NCI-H526 (cell line): ENCODE measurements around the gene NATD1.

Experiments
- DNase-seq, 2 experiments: peaks; one replicate each; lab custom pipeline; 2025; lab: John Stamatoyannopoulos, UW

NATD1 gene

GRCh38 chr17:21289902-21290571, 36.8 kb upstream of the NATD1 start:
- no peak for DNase-seq

- no peak for DNase-seq
Measured at GRCh38 chr17:21289175-21289901, 36.1 kb upstream of the NATD1 start.

- no peak for DNase-seq
Measured at GRCh38 chr17:21288571-21289017, 35.4 kb upstream of the NATD1 start.

GRCh38 chr17:21287703-21288449, 34.7 kb upstream of the NATD1 start:
- DNase-seq = no peak

GRCh38 chr17:21286909-21287702, 33.9 kb upstream of the NATD1 start:
- DNase-seq = no peak

DNA sequence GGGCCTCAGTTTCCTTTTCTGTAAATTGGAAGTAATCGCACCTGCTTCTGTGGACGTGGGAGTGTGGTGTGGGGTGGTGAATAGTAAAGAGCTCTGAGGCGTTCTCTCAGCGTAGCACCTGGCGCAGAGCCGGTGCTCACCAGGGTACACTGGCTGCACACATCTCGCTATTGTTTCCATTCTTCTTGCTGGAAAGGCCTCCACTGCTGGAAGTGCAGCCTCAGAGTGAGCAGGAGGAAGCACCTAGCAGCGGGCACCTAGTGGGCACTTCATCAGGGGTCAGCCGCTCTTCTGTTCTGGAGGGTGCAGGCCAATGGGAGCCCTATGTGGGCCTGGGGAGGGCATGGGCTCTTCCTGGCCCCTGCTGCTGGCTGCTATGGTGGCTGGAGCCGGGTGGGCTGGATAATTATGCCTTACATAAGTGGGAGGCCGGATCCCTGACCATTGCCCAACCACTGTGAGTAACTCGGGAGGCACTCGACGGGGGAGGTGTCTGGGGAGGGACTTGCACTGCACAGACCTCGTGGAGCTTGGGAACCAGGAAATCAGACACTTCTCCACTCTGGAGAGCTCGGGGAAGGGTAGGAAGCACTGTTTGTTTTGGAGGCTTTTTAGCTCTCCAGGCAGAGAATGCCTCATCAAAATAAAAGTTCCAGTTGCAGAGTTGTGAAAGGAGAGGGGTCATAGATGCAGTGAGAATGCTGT, 33.0 kb upstream of the NATD1 start:
- peak; percentile 34 to 54 for DNase-seq

DNA sequence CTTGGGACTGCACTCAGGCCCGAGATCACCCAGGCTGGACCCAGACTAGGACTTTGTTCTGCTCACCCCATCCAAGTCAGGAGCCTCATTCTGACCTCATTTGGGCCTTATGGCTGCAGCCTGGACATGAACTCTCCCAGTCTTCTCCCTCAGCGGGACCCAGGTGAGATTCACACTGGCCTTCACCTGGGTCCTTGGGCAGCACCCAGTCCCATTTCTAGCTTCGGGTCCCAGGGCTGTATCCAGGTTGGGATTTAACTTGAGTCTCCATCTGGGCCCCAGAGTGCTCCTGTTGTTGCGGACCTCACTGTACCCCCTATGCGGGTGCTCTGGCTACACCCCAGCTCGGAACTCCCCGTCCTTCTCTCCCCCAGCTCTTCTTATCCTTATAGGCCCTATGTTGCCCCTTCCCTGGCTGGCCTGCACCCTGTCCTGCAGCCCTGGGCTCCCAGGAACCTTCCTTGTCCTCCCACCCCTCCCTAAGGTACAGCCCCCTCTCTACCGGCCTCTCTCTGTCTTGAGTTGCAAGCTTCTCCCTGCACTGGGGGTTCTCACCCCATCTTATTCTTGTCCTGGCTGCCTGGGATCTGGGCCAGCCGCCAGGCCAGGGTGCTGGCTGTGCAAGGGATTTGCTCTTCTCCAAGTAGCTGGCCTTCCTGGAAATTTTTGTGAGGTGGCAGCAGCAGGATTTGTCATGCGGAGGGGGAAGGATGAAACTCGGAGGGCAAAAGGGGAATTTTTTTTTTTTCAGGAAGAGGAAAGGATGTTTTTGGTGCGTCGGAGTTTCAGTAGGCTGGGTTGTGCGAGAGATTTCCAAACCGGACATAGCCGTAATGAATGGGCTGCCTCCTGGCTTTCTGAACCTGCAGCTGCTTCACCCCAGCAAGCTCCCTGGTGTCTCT, 32.2 kb upstream of the NATD1 start:
- no peak for DNase-seq

DNA sequence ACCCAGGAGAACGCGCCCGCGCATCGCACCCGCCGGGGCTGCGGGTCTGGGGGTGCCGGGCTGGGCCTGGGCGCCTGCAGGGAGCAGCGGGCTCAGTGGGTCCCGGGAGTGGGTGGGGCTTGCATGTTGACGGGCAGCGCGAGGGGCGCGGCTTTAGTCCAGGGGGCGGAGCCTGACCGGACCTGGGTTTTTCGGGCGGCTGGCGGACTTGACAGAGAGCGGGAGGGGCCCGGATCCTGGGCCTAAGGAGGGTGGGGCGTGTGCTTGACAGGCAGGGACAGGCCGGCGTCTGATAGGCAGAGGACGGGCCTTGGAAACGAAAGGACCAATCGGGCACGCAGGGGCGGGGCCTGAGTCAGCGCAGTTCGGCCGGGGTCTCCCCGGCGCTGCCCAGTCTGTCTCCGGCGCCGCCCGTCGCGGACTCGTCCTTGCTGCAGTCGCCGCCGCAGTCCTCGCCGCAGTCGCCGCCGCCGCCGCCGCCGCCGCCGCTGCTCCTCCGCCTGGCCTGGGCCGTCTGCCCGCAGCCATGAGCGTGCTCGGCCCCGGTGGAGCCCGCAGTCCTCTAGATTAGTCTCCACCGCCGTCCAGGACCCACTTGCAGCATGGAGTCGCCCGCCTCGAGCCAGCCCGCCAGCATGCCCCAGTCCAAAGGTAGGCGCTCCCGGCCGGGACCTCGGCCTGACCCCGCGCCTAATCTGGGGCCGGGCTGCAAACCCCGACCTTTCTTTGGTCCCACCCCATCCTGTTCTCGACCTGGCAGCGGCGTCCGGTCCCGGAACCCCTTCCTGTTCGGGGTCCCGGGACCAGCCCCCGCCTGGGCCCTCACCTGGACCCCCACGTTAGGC, 31.3 kb upstream of the NATD1 start, which contains the start of gene MAP2K3:
MAP2K3 (plus strand) TSS at position 393 of the 845 bp plus-strand sequence; CDS start at position 603, 210 bp downstream.
- DNase-seq = peak; percentile 92 to 98

- DNase-seq = no peak
Measured at GRCh38 chr17:21283482-21284318, 30.5 kb upstream of the NATD1 start.

GRCh38 chr17:21282850-21283249, 29.6 kb upstream of the NATD1 start:
- DNase-seq = no peak

DNA sequence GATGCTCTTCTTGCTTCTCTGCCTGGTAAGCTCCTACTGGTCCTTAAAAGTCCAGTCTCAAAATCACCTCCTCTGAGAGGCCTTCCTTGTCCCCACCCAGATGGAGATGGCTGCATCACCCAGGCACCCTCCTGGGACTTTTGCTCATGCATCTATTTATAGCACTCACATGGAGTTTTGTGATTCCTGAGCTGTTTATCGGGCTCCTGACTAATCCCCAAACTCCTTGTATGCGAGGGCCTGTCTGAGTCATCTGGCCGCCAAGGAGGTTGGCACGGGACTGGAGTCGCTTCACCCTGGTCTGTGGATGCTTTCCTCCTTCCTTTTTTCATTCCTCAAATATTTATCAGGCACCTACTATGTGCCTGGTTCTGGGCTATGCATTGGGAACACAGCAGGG, 29.0 kb upstream of the NATD1 start:
- no peak for DNase-seq

DNA sequence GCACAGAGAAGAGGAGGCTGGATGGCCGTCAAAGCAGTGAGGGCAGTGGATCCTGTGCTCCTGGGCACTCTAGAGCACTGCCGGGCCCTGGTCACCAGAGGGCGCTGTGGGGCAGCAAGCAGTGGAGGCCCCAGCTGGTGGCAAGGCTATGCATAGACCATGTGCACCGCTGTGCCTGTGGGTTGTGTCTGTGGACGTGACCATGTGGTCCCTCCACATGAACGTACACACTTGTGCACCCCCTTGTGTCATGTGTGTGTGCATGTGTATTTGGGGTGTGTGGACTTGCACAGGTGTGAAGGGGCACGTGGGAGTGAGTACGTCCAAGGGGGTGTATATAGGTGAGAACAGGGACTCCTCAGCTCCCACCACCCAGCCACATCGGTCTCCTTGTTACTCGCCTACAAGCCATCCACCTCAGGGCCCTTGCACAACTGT, 26.9 kb upstream of the NATD1 start:
- peak; percentile 22 to 73 for DNase-seq

GRCh38 chr17:21279582-21279981, 26.4 kb upstream of the NATD1 start:
- DNase-seq = no peak

GRCh38 chr17:21279198-21279535, 26.0 kb upstream of the NATD1 start:
- DNase-seq = no peak

DNA sequence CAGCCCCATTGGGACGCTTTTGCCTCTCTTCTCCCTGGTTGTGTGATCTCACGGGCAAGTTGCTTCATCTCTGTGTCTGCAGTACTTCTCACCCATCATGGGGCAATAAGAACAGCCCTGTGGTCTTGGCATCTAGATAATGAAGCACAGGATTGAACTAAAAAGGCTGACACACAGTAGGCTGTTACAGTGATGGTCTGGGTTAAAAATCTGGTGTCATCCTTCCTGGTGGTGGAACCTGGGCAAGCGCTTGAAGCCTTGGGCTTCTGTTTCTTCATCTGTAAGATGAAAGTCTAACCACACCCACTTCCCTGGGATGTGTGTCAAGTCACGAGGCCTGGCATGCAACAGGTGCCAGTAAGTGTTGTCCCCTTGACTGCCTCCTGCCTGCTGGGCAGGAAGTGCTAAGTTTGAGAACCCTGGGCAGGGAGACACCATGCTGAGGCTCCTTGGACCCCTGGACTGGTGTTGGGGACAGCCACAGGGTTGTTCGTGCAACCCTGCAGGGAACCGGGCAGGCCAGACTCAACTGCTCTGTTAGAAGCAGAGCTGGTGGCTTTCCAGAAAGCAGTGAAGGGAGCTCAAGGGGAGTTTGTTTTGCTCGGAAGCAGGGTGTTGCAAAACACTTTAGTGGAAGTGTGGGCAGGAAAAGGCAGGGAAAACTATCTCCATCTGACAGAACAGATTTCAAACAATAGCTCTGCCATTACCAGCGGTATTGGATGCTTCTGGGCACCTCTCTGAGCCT, 25.4 kb upstream of the NATD1 start:
- no peak for DNase-seq

- no peak for DNase-seq
Measured at GRCh38 chr17:21277332-21277731, 24.1 kb upstream of the NATD1 start.

GRCh38 chr17:21276264-21276588, 23.0 kb upstream of the NATD1 start:
- no peak for DNase-seq
